Caco-2 (cell line): ENCODE measurements around the gene GLE1. TPM values are rescaled to one million over a fixed set of nuclear protein-coding genes. Genes with fewer than 3 reads are reported as not detected.

Experiments
- BruUV-seq: library from RNA; stranded (reverse); fragments of 400-500 nt; replicated peaks from 2 replicates; lab custom pipeline; 2021; lab: Mats Ljungman, UMichigan
- CTCF ChIA-PET: fragments of 300-600 bp; sonication (Branson Sonifier 250); formaldehyde crosslinking; loops from one replicate; lab custom pipeline; 2022; ENCODE audit warnings: antibody characterized with exemption; lab: Charles Lee
- POLR2A ChIA-PET: fragments of 300-600 bp; sonication (Branson Sonifier 250); formaldehyde crosslinking; loops from one replicate; lab custom pipeline; 2022; ENCODE audit warnings: antibody characterized with exemption; lab: Charles Lee
- DNase-seq, 2 experiments: peaks; one replicate each; pipeline versions ENCODE4 v3.0.0 to v3.0.0-alpha.2; 2020 to 2022
- H3K27me3 ChIP-seq: replicated peaks from 2 replicates; pipeline ENCODE4 v1.6.0; 2011; ENCODE audit warnings: low read length; ENCODE audit not compliant: control insufficient read depth, insufficient read depth
- H3K36me3 ChIP-seq: 2 replicates; pipeline ENCODE4 v1.5.1; 2011; ENCODE audit warnings: low read length; ENCODE audit not compliant: control insufficient read depth, insufficient read depth
- H3K4me1 ChIP-seq: fragments of 250-450 bp; sonication (Bioruptor Pico); 2 replicates; pipeline ENCODE4 v1.5.1; 2020; ENCODE audit warnings: mild to moderate bottlenecking
- H3K4me3 ChIP-seq: 2 replicates; pipeline ENCODE4 v1.5.1; 2011; ENCODE audit warnings: low read depth, mild to moderate bottlenecking, control low read depth, low read length
- H3K9me3 ChIP-seq: fragments of 250-450 bp; sonication (Bioruptor Pico); 2 replicates; pipeline ENCODE4 v1.5.1; 2020; ENCODE audit warnings: mild to moderate bottlenecking, moderate library complexity
- H3K27ac Mint-ChIP-seq: one replicate; pipeline ENCODE4 v1.8.0; 2022; ENCODE audit warnings: mixed read lengths; ENCODE audit not compliant: unreplicated experiment
- H3K27me3 Mint-ChIP-seq: one replicate; pipeline ENCODE4 v1.8.0; 2022; ENCODE audit warnings: mixed read lengths; ENCODE audit not compliant: insufficient read depth, unreplicated experiment
- H3K36me3 Mint-ChIP-seq: one replicate; pipeline ENCODE4 v1.8.0; 2022; ENCODE audit warnings: mild to moderate bottlenecking, mixed read lengths; ENCODE audit not compliant: insufficient read depth, unreplicated experiment
- H3K4me1 Mint-ChIP-seq: one replicate; pipeline ENCODE4 v1.8.0; 2022; ENCODE audit warnings: low read depth, mixed read lengths; ENCODE audit not compliant: unreplicated experiment
- H3K4me3 Mint-ChIP-seq: one replicate; pipeline ENCODE4 v1.8.0; 2022; ENCODE audit warnings: mild to moderate bottlenecking, moderate library complexity, mixed read lengths; ENCODE audit not compliant: unreplicated experiment
- H3K9me3 Mint-ChIP-seq: one replicate; pipeline ENCODE4 v1.8.0; 2022; ENCODE audit warnings: mixed read lengths; ENCODE audit not compliant: unreplicated experiment
- CTCF ChIP-seq, 2 experiments: fragments of 200-600 bp in 1 of 2; IDR thresholded peaks; 1 replicate in 1 of 2; 2 replicates in 1 of 2; pipeline versions ENCODE4 v1.5.1 to v1.8.0; 2011 to 2022; ENCODE audit warnings: antibody characterized with exemption in 1 of 2, control low read depth in 1 of 2, inconsistent platforms in 1 of 2, low read depth in 1 of 2, low read length in 1 of 2, mild to moderate bottlenecking in 1 of 2, moderate library complexity in 1 of 2; ENCODE audit not compliant: insufficient read depth in 1 of 2, severe bottlenecking in 1 of 2, unreplicated experiment in 1 of 2
- intact Hi-C: fragments of 100-400 bp; cut with micrococcal nuclease; formaldehyde crosslinking; loops from one replicate; pipeline ENCODE4 v1.10.0; 2022; ENCODE audit not compliant: unreplicated experiment
- total RNA-seq: library from RNA; stranded (reverse); gene quantifications from 2 replicates; pipeline ENCODE4 v1.2.3, GENCODE V29; 2022

Gene GLE1
- total RNA-seq, 1 experiment from 2014 or later: 30.4 TPM

- Mint-ChIP-seq H3K9me3 (no peaks in the 10 kb centered on the region), H3K4me1 (peaks cover 7% of the 10 kb centered on the region), H3K4me3 (peak within 1 kb of the TSS; percentile 100), H3K36me3 (peaks cover 34% of the 10 kb centered on the region), H3K27ac (peak within 1 kb of the TSS; percentile 94), H3K27me3 (peaks cover 3% of the 10 kb centered on the region)
- Histone ChIP-seq H3K4me3 (peak within 1 kb of the TSS; percentile 93), H3K36me3 (no peaks in the 10 kb centered on the region), H3K9me3 (no peaks in the 10 kb centered on the region), H3K4me1 (0 out of 2 replicates have a peak, but pooled peaks cover 6% of the 10 kb centered on the region), H3K27me3 (no peaks in the 10 kb centered on the region)
- peak; percentile 98 to 99 for DNase-seq
- POLR2A ChIA-PET: interaction anchor here (0.9 to 1.0 kb wide), 3 partner anchors 17 to 96 kb away, joined by 3 to 4 read pairs (median 4); partner anchors contain the start of genes SPTAN1 and URM1
- BruUV-seq: no TSS peak
- CTCF ChIA-PET: interaction anchor here (0.6 to 0.7 kb wide), 2 partner anchors 45 to 180 kb away, joined by 3 read pairs; no protein-coding TSS in a partner anchor
- intact Hi-C loops: loop anchor here (2.0 to 5.0 kb wide), 3 partner anchors 49 to 159 kb away; partner anchors contain the start of gene GLE1
- no peak for TF ChIP-seq CTCF (IDR thresholded peaks at IDR 0.05; ENCODE audit: insufficient read depth in 1 of 2, low read depth in 1 of 2, low read length in 1 of 2, severe bottlenecking in 1 of 2, unreplicated experiment in 1 of 2)
Observed at GRCh38 chr9:128455849-128456612, 48.5 kb upstream of the GLE1 start, which contains the start of gene ODF2. TSS of gene ODF2 (plus strand) at chr9:128456006. CDS start at chr9:128456092, 86 bp downstream.

- TF ChIP-seq CTCF (IDR thresholded peaks at IDR 0.05; ENCODE audit: insufficient read depth in 1 of 2, low read depth in 1 of 2, low read length in 1 of 2, severe bottlenecking in 1 of 2, unreplicated experiment in 1 of 2): peak in 1 of 2 experiments; percentile 8
- Mint-ChIP-seq H3K27ac (peak overlapping the region; percentile 94), H3K4me3 (peak overlapping the region; percentile 100), H3K27me3 (peaks cover 3% of the 10 kb centered on the region), H3K4me1 (peaks cover 7% of the 10 kb centered on the region), H3K9me3 (no peaks in the 10 kb centered on the region), H3K36me3 (peaks cover 34% of the 10 kb centered on the region)
- Histone ChIP-seq H3K4me1 (0 out of 2 replicates have a peak, but pooled peaks cover 6% of the 10 kb centered on the region), H3K9me3 (no peaks in the 10 kb centered on the region), H3K36me3 (no peaks in the 10 kb centered on the region), H3K27me3 (no peaks in the 10 kb centered on the region), H3K4me3 (peak overlapping the region; percentile 93)
- intact Hi-C loops: loop anchor here (2.0 to 5.0 kb wide), 3 partner anchors 48 to 159 kb away; partner anchors contain the start of gene GLE1
- peak; percentile 73 to 74 for DNase-seq
- CTCF ChIA-PET: no interaction called here
- no TSS peak for BruUV-seq
- POLR2A ChIA-PET: interaction anchor here (0.5 kb wide), 1 partner anchor 15 kb away, joined by 10 read pairs; no protein-coding TSS in a partner anchor
Observed at GRCh38 chr9:128456613-128457061, 47.9 kb upstream of the GLE1 start.

GRCh38 chr9:128457207-128457606 is 47.3 kb upstream of the GLE1 start:
- H3K36me3 Mint-ChIP-seq: peaks cover 39% of the 10 kb centered on the region
- BruUV-seq: TSS peak; percentile 45
- ChIA-PET POLR2A (interaction anchor here (0.5 kb wide), 1 partner anchor 16 kb away, joined by 10 read pairs; no protein-coding TSS in a partner anchor), CTCF (no interaction called here)
- peaks cover 3% of the 10 kb centered on the region for H3K27me3 Mint-ChIP-seq
- Histone ChIP-seq H3K4me3 (peak overlapping the region; percentile 93), H3K27me3 (no peaks in the 10 kb centered on the region), H3K4me1 (0 out of 2 replicates have a peak, but pooled peaks cover 6% of the 10 kb centered on the region), H3K36me3 (no peaks in the 10 kb centered on the region), H3K9me3 (no peaks in the 10 kb centered on the region)
- TF ChIP-seq CTCF (IDR thresholded peaks at IDR 0.05; ENCODE audit: insufficient read depth in 1 of 2, low read depth in 1 of 2, low read length in 1 of 2, severe bottlenecking in 1 of 2, unreplicated experiment in 1 of 2): no peak
- no peak for DNase-seq
- intact Hi-C loops: loop anchor here (2.0 to 5.0 kb wide), 3 partner anchors 48 to 160 kb away; partner anchors contain the start of gene GLE1
- peaks cover 7% of the 10 kb centered on the region for H3K4me1 Mint-ChIP-seq
- no peak overlapping the region for H3K27ac Mint-ChIP-seq
- peak overlapping the region; percentile 100 for H3K4me3 Mint-ChIP-seq
- no peaks in the 10 kb centered on the region for H3K9me3 Mint-ChIP-seq
